NCI-H2196 treated with DMSO at 0.1 percent for 48 hours (cell line): ENCODE results near the gene LMOD3.

ENCODE experiments used
- DNase-seq: peaks from one replicate; lab custom pipeline; 2025; ENCODE audit not compliant: unreplicated experiment; lab: John Stamatoyannopoulos, UW

Gene LMOD3

GRCh38 chr3:69122403-69122802 is at the start of gene LMOD3:
TSS of gene LMOD3 (minus strand) at chr3:69122595. CDS start at chr3:69122386, 209 bp downstream.
- no peak for DNase-seq

GRCh38 chr3:69172058-69172457 is 49.7 kb upstream of the LMOD3 start:
- DNase-seq, result no peak

GRCh38 chr3:69166446-69166845 is 44.1 kb upstream of the LMOD3 start:
- DNase-seq, result no peak

GRCh38 chr3:69165744-69166143 is 43.3 kb upstream of the LMOD3 start:
- no peak for DNase-seq

GRCh38 chr3:69164296-69164695 is 41.9 kb upstream of the LMOD3 start:
- DNase-seq, result no peak

- DNase-seq, result no peak
Observed at GRCh38 chr3:69162308-69162980, 40.0 kb upstream of the LMOD3 start.

GRCh38 chr3:69161587-69162307 is 39.4 kb upstream of the LMOD3 start:
- no peak for DNase-seq

GRCh38 chr3:69160525-69160924 is 38.1 kb upstream of the LMOD3 start:
- no peak for DNase-seq

- DNase-seq, result no peak
Observed at GRCh38 chr3:69160107-69160506, 37.7 kb upstream of the LMOD3 start.

- DNase-seq, result no peak
Observed at GRCh38 chr3:69149586-69149985, 27.2 kb upstream of the LMOD3 start.

- no peak for DNase-seq
Observed at GRCh38 chr3:69145688-69146087, 23.3 kb upstream of the LMOD3 start.

GRCh38 chr3:69144631-69145245 is 22.3 kb upstream of the LMOD3 start:
- no peak for DNase-seq

- DNase-seq, result no peak
Observed at GRCh38 chr3:69143612-69144011, 21.2 kb upstream of the LMOD3 start.

GRCh38 chr3:69142797-69143454 is 20.5 kb upstream of the LMOD3 start:
- no peak for DNase-seq

- DNase-seq, result no peak
Observed at GRCh38 chr3:69142090-69142489, 19.7 kb upstream of the LMOD3 start.

GRCh38 chr3:69141313-69141712 is 18.9 kb upstream of the LMOD3 start:
- no peak for DNase-seq

GRCh38 chr3:69137412-69137811 is 15.0 kb upstream of the LMOD3 start:
- no peak for DNase-seq

- no peak for DNase-seq
Observed at GRCh38 chr3:69137005-69137404, 14.6 kb upstream of the LMOD3 start.

- DNase-seq, result no peak
Observed at GRCh38 chr3:69130689-69131088, 8.3 kb upstream of the LMOD3 start.

GRCh38 chr3:69129531-69129930 is 7.1 kb upstream of the LMOD3 start:
- no peak for DNase-seq

- DNase-seq, result no peak
Observed at GRCh38 chr3:69128509-69128908, 6.1 kb upstream of the LMOD3 start.

GRCh38 chr3:69126999-69127398 is 4.6 kb upstream of the LMOD3 start:
- no peak for DNase-seq
